ACHN (cell line): ENCODE data around the gene FMN2.

ENCODE experiments used
- DNase-seq: peaks from one replicate; pipeline ENCODE4 v3.0.0-alpha.2; 2015
- in situ Hi-C: cut with HindIII; loops from 2 replicates; pipeline ENCODE4 v1.10.0; 2017; ENCODE audit warnings: low sequenced_read_pairs, low pct_ligation_motif_present, low pct_unique_long_range_greater_than_20kb

Gene FMN2

DNA sequence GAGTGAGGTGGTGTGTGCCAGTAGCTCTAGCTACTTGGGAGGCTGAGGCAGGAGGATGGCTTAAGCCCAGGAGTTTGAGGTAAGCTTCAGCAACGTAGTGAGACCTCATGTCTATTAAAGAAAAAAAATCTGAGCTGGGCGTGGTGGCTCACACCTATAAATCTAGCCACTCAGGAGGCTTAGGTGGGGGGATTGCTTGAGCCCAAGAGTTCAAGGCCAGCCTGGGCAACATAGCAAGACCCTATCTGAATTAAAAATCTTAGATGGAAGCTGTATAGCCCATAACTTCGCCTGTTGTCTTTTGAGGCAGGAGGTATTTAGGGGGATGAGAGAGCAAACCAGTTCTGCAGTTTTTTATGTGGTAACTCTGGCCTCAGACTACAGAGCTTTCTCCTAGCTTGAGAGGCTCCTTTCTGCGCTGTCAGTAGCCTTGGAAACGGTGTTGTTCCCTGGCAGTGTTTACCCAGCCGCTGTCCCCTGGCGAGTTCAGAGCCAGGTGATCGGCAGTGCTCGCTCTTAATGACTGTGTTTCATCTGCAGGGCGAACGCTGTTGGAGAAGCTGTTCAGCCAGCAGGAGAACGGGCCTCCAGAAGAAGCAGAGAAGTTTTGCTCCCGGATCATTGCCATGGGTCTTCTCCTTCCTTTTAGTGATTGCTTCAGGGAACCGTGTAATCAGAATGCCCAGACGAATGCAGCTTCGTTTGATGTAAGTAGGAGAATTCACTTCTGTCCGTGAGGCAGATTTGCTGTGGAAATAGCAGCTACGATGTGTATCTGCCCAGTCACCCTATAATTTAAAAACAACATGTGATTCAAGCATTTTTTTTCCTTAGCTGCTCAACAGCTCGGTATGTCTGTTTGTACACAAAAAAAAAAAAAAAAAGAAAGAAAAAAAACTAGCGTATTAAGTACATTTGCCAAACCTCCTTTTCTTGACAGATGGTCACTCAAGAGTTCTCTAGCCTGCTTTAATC, 31.2 kb downstream of the FMN2 start:
- no peak for DNase-seq
- in situ Hi-C loops, result no loop called here

DNA sequence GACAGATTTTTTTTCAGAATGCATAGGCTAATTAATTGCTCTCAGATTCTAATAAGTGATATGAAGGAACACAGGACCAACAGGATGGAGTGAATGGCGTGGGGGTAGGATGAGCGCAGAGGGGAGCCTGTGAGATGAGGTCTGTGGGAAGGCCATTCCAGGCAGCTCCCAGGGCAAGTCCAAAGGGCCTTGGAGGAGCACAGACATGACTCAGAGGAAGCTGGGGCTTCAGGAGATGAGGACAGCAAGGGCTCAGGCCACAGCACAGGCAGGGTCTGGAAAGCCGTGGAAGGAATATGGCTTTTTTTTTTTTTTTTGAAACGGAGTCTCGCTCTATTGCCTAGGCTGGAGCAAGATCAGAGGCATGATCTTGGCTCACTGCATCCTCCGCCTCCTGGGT, 35.1 kb downstream of the FMN2 start:
- no peak for DNase-seq
- in situ Hi-C loops, result no loop called here

GRCh38 chr1:240128366-240128765, 36.7 kb downstream of the FMN2 start:
- in situ Hi-C loops, result no loop called here
- DNase-seq, result no peak

DNA sequence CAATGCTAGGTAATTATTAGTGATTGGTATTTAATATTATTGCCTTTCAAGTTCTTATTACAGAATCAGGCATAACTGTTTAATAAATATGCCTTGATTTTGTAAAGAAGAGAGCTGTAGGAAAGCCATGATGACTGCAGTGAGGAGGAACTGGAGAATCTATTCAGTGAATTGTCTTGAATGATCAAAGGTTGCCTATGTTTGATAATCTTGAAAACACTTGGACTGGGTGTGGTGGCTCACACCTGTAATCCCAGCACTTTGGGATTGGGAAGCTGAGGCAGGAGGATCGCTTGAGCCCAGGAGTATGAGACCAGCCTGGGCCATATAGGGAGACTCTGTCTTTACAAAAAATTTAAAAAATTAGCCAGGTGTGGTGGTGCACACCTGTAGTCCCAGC, 42.4 kb downstream of the FMN2 start:
- in situ Hi-C loops, result no loop called here
- DNase-seq, result no peak

GRCh38 chr1:240134596-240134995, 42.9 kb downstream of the FMN2 start:
- in situ Hi-C loops, result no loop called here
- no peak for DNase-seq

- DNase-seq, result no peak
- in situ Hi-C loops, result no loop called here
Observed at GRCh38 chr1:240136402-240136801, 44.7 kb downstream of the FMN2 start.

GRCh38 chr1:240138867-240139266, 47.2 kb downstream of the FMN2 start:
- in situ Hi-C loops, result no loop called here

DNA sequence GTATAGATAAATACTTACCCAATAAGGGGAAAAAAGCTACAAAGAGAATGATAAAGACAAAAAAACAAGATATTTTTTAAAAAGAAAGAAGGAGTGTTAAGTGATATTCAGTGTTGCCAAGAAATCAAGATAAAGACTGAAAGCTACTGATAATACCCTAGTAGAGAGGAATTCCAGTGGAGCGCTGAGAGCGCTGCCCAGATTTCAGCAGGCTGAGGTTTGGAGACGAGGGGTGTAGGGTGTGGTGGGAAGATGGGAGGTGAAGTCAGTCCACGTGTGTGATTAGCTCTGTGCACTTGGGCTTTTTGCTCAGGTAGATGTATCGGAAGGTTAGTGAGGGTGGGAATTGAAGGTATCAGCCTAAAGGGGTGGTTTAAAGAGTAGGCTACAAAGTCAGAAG, 47.8 kb downstream of the FMN2 start:
- no peak for DNase-seq
- in situ Hi-C loops, result no loop called here

More at GRCh38 chr1:240138867-240139266, 47.2 kb downstream of the FMN2 start:
- no peak for DNase-seq

GRCh38 chr1:240145120-240145519, 53.4 kb downstream of the FMN2 start:
- no peak for DNase-seq
- in situ Hi-C loops, result no loop called here

GRCh38 chr1:240148333-240148732, 56.6 kb downstream of the FMN2 start:
- in situ Hi-C loops, result no loop called here

GRCh38 chr1:240149484-240150094, 57.9 kb downstream of the FMN2 start:
- in situ Hi-C loops, result loop anchor here (25.0 kb wide), 1 partner anchor 112 kb away; no protein-coding TSS in a partner anchor
- peak; percentile 66 for DNase-seq

More at GRCh38 chr1:240148333-240148732, 56.6 kb downstream of the FMN2 start:
- no peak for DNase-seq

GRCh38 chr1:240151136-240151735, 59.6 kb downstream of the FMN2 start:
- peak; percentile 47 for DNase-seq
- in situ Hi-C loops, result loop anchor here (25.0 kb wide), 1 partner anchor 114 kb away; no protein-coding TSS in a partner anchor

DNA sequence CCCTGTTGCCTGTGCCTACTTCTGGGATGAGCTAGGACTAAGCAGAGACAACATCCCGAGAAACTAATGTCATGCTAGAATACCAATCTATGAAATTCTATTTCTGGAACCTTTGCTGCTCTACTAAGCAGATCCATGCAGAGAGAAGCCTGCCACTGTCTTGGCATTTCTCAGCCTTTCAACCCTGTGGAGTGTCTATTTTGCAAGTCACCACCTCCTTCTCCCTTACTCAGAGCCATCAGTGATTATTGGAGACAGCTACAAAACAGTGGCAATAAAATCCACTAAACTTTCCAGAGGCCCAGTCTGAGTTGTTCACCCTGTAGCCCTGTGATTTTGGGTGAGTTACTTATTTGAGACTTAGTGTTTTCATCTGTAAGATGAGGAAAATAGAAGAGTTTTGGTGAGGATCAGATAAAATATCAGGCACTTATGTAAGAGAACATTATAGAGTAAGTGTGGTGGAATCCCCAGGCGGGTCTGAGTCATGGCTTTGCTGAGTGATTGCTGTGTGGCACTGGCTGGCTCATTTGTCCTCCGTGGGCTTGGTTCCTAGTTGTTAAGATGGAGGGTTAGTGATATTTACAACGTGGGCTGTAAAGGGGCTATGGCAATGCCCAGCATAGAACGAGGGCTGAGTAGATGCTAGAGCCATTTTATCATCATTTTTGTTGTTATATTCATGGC, 61.1 kb downstream of the FMN2 start:
- no peak for DNase-seq
- in situ Hi-C loops, result loop anchor here (25.0 kb wide), 1 partner anchor 115 kb away; no protein-coding TSS in a partner anchor

DNA sequence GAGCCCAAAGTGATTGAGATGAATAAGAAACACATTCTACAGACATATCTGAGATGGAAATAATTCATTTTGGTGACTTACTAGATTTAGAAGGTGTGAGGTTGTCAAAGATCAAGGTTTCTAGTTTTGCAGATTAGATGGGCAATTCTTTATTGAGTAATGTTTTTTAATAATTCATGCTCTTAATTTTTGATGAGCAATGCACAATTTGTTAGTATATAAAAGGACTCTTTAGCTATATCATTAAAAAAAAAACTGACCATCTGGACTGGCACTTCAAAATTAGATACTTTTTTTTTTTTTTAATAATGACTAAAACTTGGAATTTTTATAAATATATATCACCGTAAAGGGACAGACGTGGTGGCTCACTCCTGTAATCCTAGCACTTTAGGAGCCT, 63.9 kb downstream of the FMN2 start:
- in situ Hi-C loops, result loop anchor here (25.0 kb wide), 1 partner anchor 118 kb away; no protein-coding TSS in a partner anchor
- no peak for DNase-seq

DNA sequence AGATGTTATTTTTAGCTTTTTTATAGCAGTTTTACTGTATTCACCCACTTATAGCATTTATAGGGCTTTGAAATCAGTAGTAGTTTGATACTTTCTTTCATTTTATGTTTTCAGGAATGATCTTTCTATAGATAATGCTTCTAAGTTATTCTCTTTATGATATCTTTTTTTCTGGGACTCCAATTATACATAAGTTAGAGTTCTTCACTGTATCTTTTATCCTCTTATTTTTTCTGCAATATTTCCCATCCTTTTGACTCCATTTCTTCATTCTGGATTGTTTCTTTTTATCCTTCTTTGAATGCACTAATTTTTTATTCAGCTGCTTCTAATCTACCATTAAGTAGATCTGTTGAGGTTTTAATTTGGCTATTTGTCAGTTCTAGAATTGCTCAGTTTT, 73.1 kb downstream of the FMN2 start:
- in situ Hi-C loops, result loop anchor here (25.0 kb wide), 1 partner anchor 127 kb away; no protein-coding TSS in a partner anchor
- DNase-seq, result no peak

GRCh38 chr1:240169188-240169587, 77.5 kb downstream of the FMN2 start:
- DNase-seq, result peak; percentile 48
- in situ Hi-C loops, result loop anchor here (25.0 kb wide), 1 partner anchor 132 kb away; no protein-coding TSS in a partner anchor

- in situ Hi-C loops, result loop anchor here (25.0 kb wide), 1 partner anchor 133 kb away; no protein-coding TSS in a partner anchor
- DNase-seq, result no peak
Observed at GRCh38 chr1:240170266-240170665, 78.6 kb downstream of the FMN2 start.

- DNase-seq, result no peak
- in situ Hi-C loops, result loop anchor here (25.0 kb wide), 1 partner anchor 134 kb away; no protein-coding TSS in a partner anchor
Observed at GRCh38 chr1:240170806-240171205, 79.1 kb downstream of the FMN2 start.
